Stimulated activated CD4-positive, alpha-beta T cell treated with anti-CD3 and anti-CD28 coated beads, Interleukin-2, amount 100 ng/mL, for 48 hours (primary cell): ENCODE data around the gene ACOXL.
A peak's percentile ranks its signal among the peaks of the same experiment; 100 is the strongest.
"Not testable (repeated sequence)": the region's sequence is repeated elsewhere in the genome, so short reads cannot be mapped to it uniquely, and the experiment has no call there.

ENCODE experiments used
- DNase-seq, 2 donors: peaks; one replicate each; pipeline ENCODE4 v3.0.0-alpha.2; 2020

Gene ACOXL

DNA sequence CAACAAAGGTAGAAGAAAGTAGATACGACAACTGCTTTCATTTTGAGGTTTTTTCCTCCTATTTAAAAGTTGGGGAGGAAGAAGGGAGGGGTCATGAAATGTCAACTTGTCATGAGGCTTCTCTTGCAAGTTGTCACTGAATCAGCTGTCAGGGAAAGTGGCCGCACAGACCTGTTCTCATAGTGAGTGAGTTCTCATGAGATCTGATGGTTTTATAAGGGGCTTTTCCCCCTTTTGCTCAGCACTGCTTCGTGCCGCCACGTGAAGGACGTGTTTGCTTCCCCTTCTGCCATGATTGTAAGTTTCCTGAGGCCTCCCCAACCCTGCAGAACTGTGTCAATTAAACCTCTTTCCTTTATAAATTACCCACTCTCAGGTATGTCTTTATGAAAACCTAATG is 312.9 kb downstream of the ACOXL start:
- not testable (repeated sequence) for DNase-seq

- no peak for DNase-seq
Measured at GRCh38 chr2:111045771-111046444, 313.5 kb downstream of the ACOXL start.

- DNase-seq = no peak
Measured at GRCh38 chr2:111046670-111047069, 314.3 kb downstream of the ACOXL start.

GRCh38 chr2:111048856-111049768 is 316.7 kb downstream of the ACOXL start:
- no peak for DNase-seq

GRCh38 chr2:111049792-111050640 is 317.6 kb downstream of the ACOXL start:
- no peak for DNase-seq

DNA sequence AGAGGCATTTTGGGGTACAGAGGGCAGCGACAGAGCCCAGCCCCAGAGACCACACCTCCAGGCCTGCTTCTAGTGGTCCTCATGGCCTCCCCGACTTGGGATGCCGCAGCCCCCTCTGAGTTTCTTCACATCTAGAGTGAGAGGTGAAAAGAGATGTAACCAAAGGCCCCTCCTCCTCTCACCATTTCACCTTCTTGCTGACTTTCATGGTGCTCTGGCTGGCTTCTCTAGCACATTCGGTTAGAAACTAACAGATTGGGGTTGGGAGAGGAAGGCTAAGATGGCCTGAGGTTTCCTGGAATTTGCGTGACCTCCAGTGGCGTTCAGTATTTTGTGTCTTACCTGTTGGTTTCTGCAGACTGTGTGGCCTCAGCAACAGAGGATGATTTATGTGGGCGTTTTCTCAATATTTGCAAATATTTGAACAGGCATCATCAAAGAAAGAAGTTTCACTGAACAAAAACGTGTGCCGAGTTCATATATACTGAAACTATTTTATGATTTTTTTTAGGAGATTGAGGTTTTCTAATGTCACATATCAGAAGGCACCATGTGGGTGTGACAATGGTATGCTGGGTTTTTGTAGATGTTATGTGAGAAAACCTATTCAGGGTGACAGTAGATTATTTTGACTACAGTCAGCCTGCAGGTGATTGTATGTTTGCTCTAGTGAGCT is 318.5 kb downstream of the ACOXL start:
- no peak for DNase-seq

DNA sequence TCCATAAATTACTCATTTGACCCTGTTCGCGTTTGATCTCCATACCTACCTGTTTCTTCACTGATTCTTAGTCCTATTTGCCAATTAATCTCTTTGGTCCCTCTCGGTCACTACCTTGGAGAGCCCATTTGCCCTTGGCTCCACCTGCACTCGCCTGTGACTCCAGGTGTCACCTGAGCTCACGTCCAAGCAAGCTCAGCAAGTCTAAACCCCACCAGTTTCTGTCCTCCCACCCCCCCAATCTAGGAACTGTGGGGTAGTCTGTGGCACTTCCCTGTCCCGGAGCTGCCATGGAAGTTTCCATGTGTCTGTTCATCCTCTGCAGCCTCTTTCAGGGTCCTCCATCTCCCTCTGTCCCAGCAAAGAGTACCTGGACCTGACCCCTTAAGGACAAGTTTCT is 320.2 kb downstream of the ACOXL start:
- DNase-seq = no peak

- no peak for DNase-seq
Measured at GRCh38 chr2:111053266-111053665, 320.9 kb downstream of the ACOXL start.

DNA sequence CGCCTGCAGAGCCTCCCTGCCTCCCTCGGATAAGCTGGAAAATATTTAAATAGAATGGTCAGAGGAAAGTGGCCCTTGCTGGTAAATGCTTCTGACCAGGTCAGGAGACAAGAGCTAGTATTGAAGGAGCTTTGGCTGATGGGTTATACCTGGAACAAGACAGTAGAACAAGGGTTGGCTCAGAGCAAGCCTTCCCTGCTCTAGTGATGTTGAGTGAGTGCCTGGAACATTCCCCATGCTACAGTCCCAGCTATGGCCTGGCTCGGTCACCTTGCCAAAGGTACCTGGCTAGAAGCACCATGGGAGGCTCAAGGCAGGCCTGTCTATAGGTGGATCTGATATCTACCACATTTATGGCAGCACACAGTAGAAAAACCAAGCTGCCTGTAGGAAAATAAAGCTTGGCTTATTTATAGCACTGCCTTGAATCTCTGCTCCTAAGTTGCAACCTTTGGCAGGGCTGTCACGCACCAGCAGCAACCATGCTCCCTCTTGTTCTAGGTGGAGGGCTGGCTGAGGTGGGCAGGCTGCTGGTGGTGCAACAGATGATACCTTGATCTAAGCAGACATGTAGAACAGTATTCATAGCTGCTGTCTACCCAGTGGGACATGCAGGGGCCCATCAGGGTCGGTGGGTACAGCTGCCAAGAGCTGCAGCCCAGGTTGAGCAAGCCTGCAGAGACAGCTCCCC is 321.6 kb downstream of the ACOXL start:
- no peak for DNase-seq

GRCh38 chr2:111054791-111055691 is 322.7 kb downstream of the ACOXL start:
- peak; percentile 28 to 39 for DNase-seq

GRCh38 chr2:111055735-111056134 is 323.4 kb downstream of the ACOXL start:
- DNase-seq = no peak

DNA sequence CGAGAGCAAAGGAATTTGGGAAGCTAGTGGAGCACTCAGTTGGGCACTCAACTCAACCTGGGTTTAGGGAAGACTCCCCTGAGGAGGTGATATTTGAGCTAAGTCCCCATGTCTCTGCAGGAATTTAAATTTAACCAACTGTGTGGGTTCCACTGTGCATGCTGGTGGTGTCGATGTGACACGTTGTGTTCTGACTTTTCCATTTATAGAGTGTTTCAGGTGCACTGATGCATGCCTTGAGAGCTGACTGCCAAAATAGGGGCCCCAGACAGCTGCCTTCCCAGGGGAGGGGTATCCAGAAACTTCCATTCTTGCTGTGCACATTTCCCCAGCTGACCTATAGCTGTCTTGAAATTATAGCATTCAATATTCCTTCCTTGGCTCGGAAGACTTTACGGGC is 324.7 kb downstream of the ACOXL start:
- DNase-seq = no peak

- DNase-seq = no peak
Measured at GRCh38 chr2:111057721-111058120, 325.3 kb downstream of the ACOXL start.

DNA sequence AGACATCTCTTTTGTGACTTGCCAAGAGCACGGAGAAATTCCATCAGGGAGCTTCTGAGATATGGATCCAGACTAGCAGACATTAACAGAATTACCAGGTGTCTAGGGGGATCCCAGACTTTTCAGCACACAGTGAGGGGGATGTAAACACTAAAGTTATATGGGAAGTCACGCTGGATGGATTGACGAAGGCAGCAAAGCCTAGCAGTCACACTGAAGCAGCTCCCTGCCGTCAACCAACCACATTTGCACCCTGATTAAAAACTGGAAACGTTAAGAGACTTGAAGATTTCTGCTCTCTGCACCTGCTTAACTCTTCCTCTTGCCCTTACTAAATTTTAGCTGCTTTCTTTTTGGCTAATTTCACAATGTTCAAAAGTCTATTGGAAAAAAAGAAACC is 325.9 kb downstream of the ACOXL start:
- no peak for DNase-seq

GRCh38 chr2:111061191-111061590 is 328.8 kb downstream of the ACOXL start:
- DNase-seq = no peak

DNA sequence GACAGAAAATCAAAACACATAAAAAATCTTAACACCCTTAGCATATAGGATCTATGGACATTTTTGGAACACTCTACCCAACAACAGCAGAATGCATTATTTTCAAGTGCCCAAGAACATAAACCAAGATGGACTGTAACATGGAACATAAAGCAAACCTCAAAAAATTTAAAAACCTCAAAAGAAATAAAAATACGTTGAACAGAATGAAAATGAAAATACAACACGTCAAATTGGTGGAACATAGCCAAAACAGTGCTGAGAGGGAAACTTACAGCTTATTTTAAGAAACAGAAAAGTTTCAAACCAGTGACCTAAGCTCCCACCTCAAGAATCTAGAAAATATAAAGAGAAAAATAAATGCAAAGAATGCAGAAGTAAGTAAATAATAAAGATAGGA is 330.0 kb downstream of the ACOXL start:
- DNase-seq = no peak

GRCh38 chr2:111066062-111066593 is 333.8 kb downstream of the ACOXL start:
- DNase-seq = no peak

DNA sequence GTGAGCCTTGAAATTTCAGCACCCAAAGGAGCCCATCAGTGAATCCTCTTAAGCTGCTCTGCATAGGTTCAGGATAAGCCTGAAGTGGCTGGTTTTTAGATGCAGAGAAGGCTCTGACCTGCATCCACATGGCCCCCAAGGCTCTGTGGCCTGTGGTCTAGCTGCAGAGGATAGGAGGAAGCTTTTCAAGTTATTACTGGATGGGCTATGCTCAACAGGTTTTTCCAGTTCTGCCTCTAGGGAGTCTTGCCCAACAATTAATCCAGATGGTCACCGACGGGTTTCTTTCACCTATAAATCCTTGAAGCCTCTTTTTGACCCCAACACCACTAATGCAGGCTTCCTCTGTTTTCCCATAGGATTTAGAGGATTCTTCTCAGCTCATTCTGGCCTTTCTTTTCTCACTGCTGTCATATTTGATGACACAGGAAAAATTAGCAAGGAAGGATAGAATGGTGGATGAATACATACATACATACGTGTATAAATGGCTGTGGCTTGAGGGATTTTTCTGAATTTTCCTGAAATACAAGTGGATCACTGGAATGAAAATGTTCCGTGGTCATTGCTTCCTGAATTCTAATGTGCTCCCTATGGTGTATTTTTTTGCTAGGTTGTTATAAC is 336.2 kb downstream of the ACOXL start:
- no peak for DNase-seq

GRCh38 chr2:111069722-111070121 is 337.3 kb downstream of the ACOXL start:
- no peak for DNase-seq

- DNase-seq = no peak
Measured at GRCh38 chr2:111071600-111072171, 339.3 kb downstream of the ACOXL start.
